SK-N-MC (cell line): ENCODE results near the gene CASP7.

Experiments used
- DNase-seq: peaks from one replicate; pipeline ENCODE4 v3.0.0-alpha.2; 2011; ENCODE audit warnings: low read depth, low spot score
- H3K27ac ChIP-seq: fragments of 200-600 bp; sonication (generic); 2 replicates; pipeline ENCODE4 v1.5.1; 2016; ENCODE audit warnings: mixed run types
- H3K36me3 ChIP-seq: fragments of 200-600 bp; sonication (generic); 2 replicates; pipeline ENCODE4 v1.6.1; 2017; ENCODE audit warnings: antibody characterized with exemption, low read length, mixed read lengths; ENCODE audit not compliant: insufficient read depth
- H3K4me3 ChIP-seq: fragments of 200-600 bp; sonication (generic); 2 replicates; pipeline ENCODE4 v1.5.1; 2016
- H3K9ac ChIP-seq: fragments of 200-600 bp; sonication (generic); 2 replicates; pipeline ENCODE4 v1.8.0; 2017; ENCODE audit warnings: mixed run types, mixed read lengths; ENCODE audit not compliant: insufficient read length
- H3K9me3 ChIP-seq: fragments of 200-600 bp; sonication (generic); 2 replicates; pipeline ENCODE4 v1.6.1; 2017; ENCODE audit warnings: low read depth, mild to moderate bottlenecking, antibody characterized with exemption, low read length, moderate library complexity, mixed read lengths
- EZH2 ChIP-seq: fragments of 200-600 bp; sonication (generic); IDR thresholded peaks from one replicate; pipeline ENCODE4 v1.6.1; 2017; ENCODE audit warnings: antibody characterized with exemption
- FOXP2 ChIP-seq: optimal IDR thresholded peaks from 2 replicates; pipeline ENCODE3; 2011; ENCODE audit warnings: mild to moderate bottlenecking, moderate library complexity; ENCODE audit not compliant: insufficient read depth; ENCODE audit errors: extremely low read length, control extremely low read depth
- POLR2AphosphoS5 ChIP-seq: IDR thresholded peaks from 2 replicates; pipeline ENCODE4 v1.6.1; 2012; ENCODE audit warnings: mild to moderate bottlenecking, low read depth, low read length, borderline replicate concordance

CASP7 gene

DNA sequence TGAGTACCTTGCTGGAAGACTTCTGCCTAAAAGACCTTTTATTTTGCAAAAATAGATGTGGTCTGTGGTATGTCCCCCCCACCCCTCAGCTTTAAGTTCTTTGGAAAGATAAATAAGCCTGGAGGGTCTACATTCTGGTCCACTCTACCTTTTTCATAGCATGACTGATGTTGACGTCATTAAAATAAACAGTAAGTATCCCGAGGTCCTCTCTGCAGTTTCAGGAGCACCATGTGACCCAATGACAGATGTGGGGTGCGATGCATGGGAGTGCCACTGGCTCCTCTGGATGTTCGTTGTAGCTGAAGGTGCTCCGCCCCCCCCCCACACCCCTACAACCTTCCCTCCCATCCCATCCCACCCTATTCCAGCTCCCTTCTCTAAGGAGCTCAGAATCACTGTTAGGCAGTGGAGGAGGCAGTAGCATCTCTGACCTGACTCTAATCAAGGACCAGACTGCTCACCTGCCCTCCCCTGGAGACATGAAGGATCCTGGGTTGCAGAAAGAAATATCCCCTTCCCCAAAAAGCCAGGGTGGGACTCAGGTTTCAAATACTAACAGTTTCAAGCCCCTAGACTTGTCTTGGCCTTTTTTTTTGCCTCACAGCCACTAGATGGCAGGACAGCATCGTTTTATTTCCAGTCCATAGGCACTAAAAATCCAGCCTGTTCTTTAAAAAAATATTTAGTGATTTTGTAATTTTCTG lies 25.1 kb downstream of the CASP7 start:
- peak overlapping the region; percentile 70 for H3K9ac ChIP-seq

DNA sequence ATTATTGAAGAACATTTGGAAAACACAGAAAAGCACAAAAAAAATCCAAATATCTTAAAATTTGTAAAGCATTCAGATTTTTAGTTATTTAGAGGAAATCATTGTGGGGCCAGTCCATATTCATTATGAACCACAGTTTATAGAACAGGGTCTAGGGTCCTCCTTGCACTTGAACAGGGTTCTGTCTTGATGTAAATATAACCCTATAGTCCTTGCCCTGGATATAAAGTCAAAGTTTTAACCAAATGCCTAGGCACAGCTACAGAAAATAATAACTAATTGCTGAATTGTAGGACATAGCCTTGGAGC lies 25.6 kb downstream of the CASP7 start:
- no peak for TF ChIP-seq FOXP2
- no peak for TF ChIP-seq EZH2
- TF ChIP-seq POLR2AphosphoS5, result no peak
- no peak for DNase-seq
- Histone ChIP-seq H3K9me3 (no peaks in the 10 kb centered on the region), H3K27ac (peak overlapping the region; percentile 95), H3K36me3 (peaks cover 13% of the 10 kb centered on the region), H3K9ac (peak overlapping the region; percentile 70), H3K4me3 (peak overlapping the region; percentile 36)

More for the DNA sequence above, 25.1 kb downstream of the CASP7 start:
- Histone ChIP-seq H3K36me3 (peaks cover 18% of the 10 kb centered on the region), H3K4me3 (no peak overlapping the region), H3K27ac (peak overlapping the region; percentile 95), H3K9me3 (no peaks in the 10 kb centered on the region)
- TF ChIP-seq EZH2, result no peak
- no peak for TF ChIP-seq FOXP2
- TF ChIP-seq POLR2AphosphoS5, result no peak
- no peak for DNase-seq

DNA sequence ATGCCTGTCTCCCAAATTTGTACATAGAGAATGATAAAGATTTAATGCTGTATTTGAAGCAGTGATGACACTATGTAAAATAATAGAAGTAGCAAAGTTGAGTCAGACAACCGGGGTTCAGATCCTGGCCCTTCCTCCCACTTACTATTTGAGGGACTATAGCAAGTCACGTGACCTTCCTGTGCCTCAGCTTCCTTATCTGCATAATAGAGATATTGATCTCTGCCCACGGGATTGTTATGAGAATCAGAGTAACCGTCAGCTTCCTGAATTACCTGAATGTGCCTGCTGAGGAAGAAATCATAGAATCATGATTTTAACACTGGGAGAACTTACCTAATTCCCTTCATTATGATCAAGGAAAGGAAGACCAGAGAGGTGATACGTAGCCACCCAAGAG lies 26.9 kb downstream of the CASP7 start:
- H3K9me3 ChIP-seq, result no peaks in the 10 kb centered on the region
- no peak overlapping the region for H3K9ac ChIP-seq
- TF ChIP-seq FOXP2 (no peak), EZH2 (no peak), POLR2AphosphoS5 (no peak)
- H3K4me3 ChIP-seq, result no peak overlapping the region
- peak overlapping the region; percentile 95 for H3K27ac ChIP-seq
- DNase-seq, result no peak
- peaks cover 10% of the 10 kb centered on the region; the same call in 1 of the 2 replicates for H3K36me3 ChIP-seq

DNA sequence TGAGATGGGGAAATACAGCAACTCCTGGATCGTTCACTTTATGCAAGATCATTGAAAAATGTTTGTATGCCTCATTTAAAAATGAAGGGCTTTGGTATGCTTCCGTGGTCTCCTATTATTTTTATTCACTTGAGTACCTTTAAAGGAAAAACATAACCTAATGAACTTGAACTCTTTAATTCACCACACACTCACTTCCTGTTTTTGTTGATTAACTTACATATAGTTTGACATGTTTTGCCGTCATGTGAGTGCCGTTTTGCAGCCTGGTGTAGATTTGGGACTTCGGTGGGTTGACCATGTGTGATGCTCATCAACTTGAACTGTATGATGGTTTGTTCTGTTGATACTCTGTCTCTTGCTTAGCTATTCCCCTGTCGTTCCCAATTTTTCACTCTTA lies 28.9 kb downstream of the CASP7 start:
- no peak for DNase-seq

DNA sequence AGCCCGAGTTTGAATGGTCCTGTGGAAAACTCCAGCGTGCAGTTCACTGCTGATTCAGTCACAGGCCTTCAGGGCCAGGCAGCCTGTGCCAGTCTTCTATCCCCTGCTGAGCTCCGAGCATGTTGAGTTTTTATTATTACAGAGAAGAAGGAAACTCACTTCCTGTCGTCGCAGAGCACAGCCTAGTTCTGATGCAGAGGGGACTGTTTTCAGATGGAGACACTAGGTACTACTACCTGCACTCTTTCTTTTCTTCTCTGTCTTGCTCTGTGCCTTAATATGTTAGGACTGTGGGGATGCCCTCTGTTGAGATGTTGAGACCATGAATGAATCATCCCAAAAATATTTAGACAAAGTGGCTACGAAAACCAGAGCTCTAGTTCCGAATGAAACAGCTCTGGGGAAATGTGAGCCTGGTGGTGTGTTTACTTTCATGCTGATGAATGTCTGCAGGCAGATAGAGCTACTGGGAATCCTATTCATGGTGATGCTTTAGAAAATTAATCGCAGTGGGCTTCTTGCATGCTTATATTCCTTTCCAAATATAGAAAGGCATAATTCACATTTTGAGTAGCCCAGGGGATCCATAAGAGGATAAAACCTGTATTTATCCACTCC lies 29.6 kb downstream of the CASP7 start:
- Histone ChIP-seq H3K36me3 (peaks cover 17% of the 10 kb centered on the region; the same call in 1 of the 2 replicates), H3K9me3 (no peaks in the 10 kb centered on the region), H3K27ac (peak overlapping the region; percentile 91), H3K4me3 (peak overlapping the region; percentile 69), H3K9ac (peak overlapping the region; percentile 12)
- peak; percentile 42 for DNase-seq
- no peak for TF ChIP-seq POLR2AphosphoS5
- no peak for TF ChIP-seq FOXP2
- no peak for TF ChIP-seq EZH2

More for the DNA sequence above, 28.9 kb downstream of the CASP7 start:
- H3K9me3 ChIP-seq, result no peaks in the 10 kb centered on the region
- peak overlapping the region; percentile 12 for H3K9ac ChIP-seq
- peak overlapping the region; percentile 91 for H3K27ac ChIP-seq
- peak overlapping the region; percentile 69 for H3K4me3 ChIP-seq
- peaks cover 11% of the 10 kb centered on the region; the same call in 1 of the 2 replicates for H3K36me3 ChIP-seq
- no peak for TF ChIP-seq FOXP2
- TF ChIP-seq EZH2, result no peak
- TF ChIP-seq POLR2AphosphoS5, result no peak

DNA sequence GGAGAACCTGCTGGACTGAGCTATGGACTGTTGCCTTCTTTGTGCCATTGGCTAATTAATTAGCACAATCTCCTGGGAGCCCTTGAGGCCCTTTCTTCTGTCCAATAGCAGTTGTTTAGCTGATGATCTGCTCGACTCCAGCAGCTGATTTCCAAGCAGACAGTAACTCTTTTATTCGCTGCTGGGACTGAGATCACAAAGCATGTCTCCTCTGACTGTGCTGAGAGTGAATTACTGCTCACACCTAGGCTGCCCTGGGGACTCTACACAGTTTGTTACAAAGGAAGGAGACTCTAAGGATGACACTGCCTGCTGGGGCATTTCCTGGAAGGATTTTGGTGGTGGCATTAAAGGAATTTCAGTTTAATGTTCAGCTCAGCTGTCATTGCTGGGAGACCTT lies 31.4 kb downstream of the CASP7 start:
- TF ChIP-seq POLR2AphosphoS5, result no peak
- TF ChIP-seq FOXP2, result no peak
- TF ChIP-seq EZH2, result no peak
- no peak for DNase-seq
- no peaks in the 10 kb centered on the region for H3K9me3 ChIP-seq
- no peak overlapping the region for H3K9ac ChIP-seq
- no peak overlapping the region; the same call in 1 of the 2 replicates for H3K4me3 ChIP-seq
- no peak overlapping the region for H3K27ac ChIP-seq
- H3K36me3 ChIP-seq, result peaks cover 29% of the 10 kb centered on the region; the same call in 1 of the 2 replicates

DNA sequence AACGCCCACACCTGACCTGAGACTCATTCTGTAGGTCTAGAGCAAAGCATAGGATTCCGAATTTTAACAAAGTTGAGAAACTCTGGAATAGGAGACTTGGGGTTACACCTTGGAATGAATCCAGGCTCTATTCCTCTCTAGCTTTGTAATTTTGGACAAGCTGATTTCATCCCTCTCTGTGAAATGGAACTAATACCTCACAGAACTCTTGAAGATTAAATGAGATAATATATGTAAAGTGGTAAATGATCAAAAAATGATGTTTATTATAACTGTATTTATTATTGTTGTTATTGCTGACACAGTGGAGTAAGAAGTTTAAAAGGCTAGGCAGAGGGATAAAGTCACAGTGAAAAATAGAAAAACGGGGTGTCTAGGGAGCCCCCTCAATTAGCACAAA lies 32.3 kb downstream of the CASP7 start:
- Histone ChIP-seq H3K9me3 (no peaks in the 10 kb centered on the region), H3K9ac (no peak overlapping the region), H3K4me3 (no peak overlapping the region), H3K36me3 (peaks cover 38% of the 10 kb centered on the region; the same call in 1 of the 2 replicates), H3K27ac (no peak overlapping the region)
- TF ChIP-seq FOXP2 (no peak), POLR2AphosphoS5 (no peak), EZH2 (no peak)
- no peak for DNase-seq

DNA sequence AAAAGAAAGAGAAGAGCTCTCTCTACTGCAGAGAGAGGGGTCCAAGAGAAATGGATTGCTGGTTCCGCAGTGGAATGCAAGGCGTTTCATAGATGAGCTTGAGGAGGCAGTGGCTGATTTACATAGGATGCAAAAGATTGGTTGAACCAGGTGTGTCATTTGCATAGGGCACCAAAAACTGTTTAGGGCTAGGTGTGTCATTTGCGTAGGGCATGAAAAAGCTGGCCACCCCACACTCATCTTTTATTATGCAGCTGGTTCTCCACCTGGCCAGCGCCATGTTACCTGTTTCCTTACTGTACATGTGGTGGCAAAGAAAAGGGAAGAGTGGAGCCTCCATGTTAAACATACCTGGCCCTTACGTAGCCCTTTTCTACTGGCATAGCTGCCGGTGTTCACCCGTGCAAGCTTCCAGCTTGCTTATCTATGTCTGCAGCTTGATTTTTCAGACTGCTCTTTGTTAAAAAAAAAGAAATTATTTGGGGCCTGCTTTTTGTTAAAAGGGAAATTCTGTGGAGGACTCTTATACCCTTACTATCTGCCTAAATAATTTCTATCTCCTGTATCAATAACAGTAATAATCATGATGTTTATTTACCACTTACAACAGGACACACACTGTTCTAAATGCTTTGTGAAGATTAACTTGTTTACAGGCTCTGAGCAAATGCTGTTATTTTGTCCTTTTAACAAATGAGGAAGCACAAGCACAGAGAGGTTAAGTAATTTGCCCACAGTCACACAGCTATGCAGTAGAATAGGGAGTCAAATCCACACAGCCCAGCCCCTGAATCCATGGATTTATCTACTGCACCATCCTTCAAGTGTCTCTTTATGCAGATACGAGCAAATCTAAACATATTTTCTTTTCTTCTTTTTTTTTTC lies 33.3 kb downstream of the CASP7 start:
- Histone ChIP-seq H3K27ac (no peak overlapping the region), H3K9ac (no peak overlapping the region), H3K4me3 (no peak overlapping the region), H3K9me3 (no peaks in the 10 kb centered on the region), H3K36me3 (peaks cover 47% of the 10 kb centered on the region)
- no peak for DNase-seq
- TF ChIP-seq EZH2, result no peak
- no peak for TF ChIP-seq POLR2AphosphoS5
- no peak for TF ChIP-seq FOXP2
